NCI-H345 (cell line): ENCODE measurements around the gene FAM240A.
A peak's percentile ranks its signal among the peaks of the same experiment; 100 is the strongest.

Source experiments
- DNase-seq: peaks from one replicate; lab custom pipeline; 2025; lab: John Stamatoyannopoulos, UW

Gene FAM240A

GRCh38 chr3:46662771-46663551 lies 50.6 kb downstream of the FAM240A start:
- peak; percentile 7 for DNase-seq

GRCh38 chr3:46663591-46664135 lies 51.3 kb downstream of the FAM240A start:
- DNase-seq, result peak; percentile 81

GRCh38 chr3:46664188-46664970 lies 52.1 kb downstream of the FAM240A start:
- no peak for DNase-seq

- no peak for DNase-seq
Measured at GRCh38 chr3:46664971-46665762, 52.8 kb downstream of the FAM240A start.

GRCh38 chr3:46665763-46666452 lies 53.6 kb downstream of the FAM240A start:
- peak; percentile 19 for DNase-seq

GRCh38 chr3:46666453-46666845 lies 54.1 kb downstream of the FAM240A start:
- no peak for DNase-seq

GRCh38 chr3:46667061-46667621 lies 54.8 kb downstream of the FAM240A start:
- no peak for DNase-seq

GRCh38 chr3:46667657-46668056 lies 55.3 kb downstream of the FAM240A start:
- DNase-seq, result no peak

- DNase-seq, result no peak
Measured at GRCh38 chr3:46668116-46668515, 55.8 kb downstream of the FAM240A start.

- DNase-seq, result no peak
Measured at GRCh38 chr3:46668591-46668990, 56.3 kb downstream of the FAM240A start.

GRCh38 chr3:46669191-46669999 lies 57.1 kb downstream of the FAM240A start:
- DNase-seq, result no peak

- no peak for DNase-seq
Measured at GRCh38 chr3:46670000-46670890, 57.9 kb downstream of the FAM240A start.

- DNase-seq, result no peak
Measured at GRCh38 chr3:46670891-46671427, 58.6 kb downstream of the FAM240A start.

GRCh38 chr3:46671541-46672348 lies 59.4 kb downstream of the FAM240A start:
- DNase-seq, result no peak

- no peak for DNase-seq
Measured at GRCh38 chr3:46672349-46672695, 60.0 kb downstream of the FAM240A start.

- no peak for DNase-seq
Measured at GRCh38 chr3:46673151-46674030, 61.1 kb downstream of the FAM240A start.
